Measurements from ENCODE around the gene SPIRE1.

The SPIRE1 gene

DNA sequence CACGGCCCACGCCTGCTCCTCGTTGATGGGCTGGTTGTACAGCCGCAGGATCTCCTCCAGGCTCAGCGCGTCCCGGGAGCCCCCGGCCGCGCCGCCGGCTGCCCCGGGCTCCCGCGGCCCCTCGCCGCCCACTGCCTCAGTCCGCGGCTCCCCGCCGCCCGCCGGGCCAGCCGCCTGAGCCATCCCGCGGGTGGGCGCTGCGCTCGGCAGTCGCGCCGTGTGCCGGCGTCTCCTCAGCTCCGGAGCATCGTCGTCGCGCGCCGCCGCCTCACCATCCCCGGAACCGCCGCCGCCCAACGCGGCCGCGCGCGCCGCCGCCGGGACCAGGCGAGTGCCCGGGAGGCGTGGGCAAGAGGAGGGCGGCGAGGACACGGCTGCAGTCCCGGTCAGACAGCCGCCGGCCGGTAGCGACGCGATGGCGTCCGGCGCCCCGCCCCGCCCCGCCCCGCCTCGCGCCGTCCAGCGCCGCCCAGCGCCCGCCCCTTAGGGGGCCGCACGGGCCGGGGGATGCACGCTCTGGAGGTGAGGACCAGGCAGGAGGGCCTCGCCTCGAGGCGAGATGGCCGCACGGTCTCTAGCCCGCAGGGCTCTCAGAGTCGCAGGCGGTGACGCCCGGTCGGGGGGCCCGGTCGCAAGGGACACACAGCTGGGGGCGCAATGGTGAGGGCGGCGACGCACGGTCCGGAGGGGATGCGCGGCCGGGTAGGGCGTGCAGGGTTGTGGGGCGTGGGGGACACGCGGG lies at the start of gene SPIRE1:
Gene SPIRE1, minus strand, starts transcription at position 424 of the 742 bp plus-strand sequence. Its CDS starts 241 bp downstream, at position 183.
- no peak for DNase-seq

DNA sequence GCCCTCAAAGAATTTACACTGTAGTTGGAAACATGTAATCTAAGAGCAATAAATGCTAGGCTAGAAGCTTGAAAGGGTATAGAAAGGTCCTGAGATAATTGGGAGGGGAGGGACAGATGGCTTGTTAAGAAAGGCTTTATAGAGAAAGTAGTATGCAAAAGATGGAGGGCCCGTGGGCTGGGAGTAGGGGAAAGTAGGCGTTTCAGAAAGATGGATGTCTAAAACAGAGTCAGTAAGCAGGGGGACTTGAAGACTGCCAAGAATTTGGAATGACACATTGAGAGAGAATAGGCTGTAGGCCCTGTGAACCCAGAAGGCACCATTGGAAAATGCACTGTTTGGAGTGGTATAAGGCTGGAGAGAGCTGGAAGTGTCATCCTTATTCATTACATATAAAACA lies 45.8 kb upstream of the SPIRE1 start:
- no peak for DNase-seq

DNA sequence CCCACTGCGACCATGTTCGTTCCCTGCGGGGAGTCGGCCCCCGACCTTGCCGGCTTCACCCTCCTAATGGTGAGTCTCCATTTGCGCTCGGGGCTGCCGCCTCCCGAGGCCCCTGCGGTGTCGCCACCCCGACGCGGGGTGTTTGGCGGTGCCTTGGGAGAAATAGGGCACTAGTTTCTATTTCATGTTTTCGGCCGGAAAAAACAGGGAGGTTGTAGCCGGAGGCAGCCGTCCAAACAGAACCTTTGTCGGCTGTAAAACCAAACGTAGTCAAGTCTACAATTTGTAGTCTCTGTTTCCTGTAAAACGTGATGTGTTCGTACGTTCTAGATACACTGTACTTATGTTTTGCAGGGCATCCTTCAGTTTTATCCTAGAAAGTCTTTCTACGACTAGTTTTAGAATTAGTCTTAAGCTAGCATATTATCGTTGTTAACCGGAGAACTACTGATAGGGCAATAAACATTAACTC lies 45.2 kb upstream of the SPIRE1 start:
- no peak for DNase-seq

DNA sequence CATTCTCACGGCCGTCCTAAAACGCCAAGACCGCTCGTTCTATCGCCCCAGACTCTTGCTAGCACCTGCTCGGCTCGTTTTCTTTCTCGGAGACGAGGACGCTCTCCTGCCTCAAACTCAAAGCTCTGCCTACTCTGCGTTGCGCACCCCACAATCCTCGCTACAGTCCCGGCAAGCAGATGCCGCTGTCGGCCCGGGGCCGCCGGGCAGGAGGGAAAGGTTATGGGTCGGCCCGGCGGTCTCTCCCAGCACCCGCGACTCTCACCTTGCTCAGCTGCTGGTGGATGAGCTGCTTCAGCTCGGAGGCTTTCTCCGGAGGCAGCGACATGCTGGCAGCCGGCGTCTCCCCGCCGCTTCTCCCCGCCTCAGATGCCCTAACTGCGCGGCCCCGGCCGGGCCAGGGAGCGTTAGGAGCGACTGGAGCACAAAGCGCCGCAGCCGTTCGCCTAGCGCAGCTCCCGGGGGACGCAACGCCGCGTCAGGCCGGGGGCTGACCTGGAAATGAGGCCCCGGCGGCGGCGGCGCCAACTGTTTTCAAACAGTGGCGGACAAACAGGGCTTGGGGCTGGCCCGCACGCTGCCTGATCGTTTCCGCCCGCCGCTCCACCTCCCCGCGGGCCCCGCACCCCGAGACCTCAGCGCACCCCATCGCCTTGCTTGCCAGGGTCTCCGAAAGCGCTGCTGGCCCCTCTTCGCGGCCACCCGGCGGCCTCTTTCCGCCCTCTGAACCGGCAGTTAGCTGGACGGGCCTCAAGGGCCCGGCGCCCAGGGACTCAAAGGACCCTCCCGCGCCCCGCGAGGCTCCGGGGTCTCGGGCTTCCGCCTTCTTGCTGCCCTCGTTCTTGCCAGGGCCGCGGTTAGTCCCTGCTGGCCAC lies 44.6 kb upstream of the SPIRE1 start, which contains the start of the genes CEP76 and PSMG2:
Gene CEP76, minus strand, starts transcription at position 503 of the 875 bp plus-strand sequence. Its CDS starts 175 bp downstream, at position 328.
Gene PSMG2, plus strand, starts transcription at position 822 of the 875 bp plus-strand sequence. CDS start 66 bp downstream, outside the sequence.
- peak; percentile 40 for DNase-seq

DNA sequence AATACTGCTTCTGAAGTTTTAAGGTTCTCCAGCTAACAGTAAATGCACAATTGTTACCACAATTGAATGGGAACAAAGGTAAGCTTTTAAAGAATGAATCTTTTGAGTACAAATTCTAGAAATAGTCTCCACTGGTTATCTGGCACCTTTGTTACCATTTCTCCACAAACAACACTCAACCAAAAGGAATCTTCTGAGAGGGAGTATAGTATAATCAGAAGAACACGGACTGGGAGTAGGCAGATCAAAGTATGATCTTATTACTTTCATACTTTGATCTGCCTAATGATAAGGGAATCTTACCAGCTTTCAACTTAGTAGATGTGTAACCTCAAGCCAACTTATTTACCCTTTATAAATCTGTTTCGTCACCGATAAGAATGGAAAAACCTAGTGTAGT lies 43.3 kb upstream of the SPIRE1 start:
- DNase-seq = no peak

DNA sequence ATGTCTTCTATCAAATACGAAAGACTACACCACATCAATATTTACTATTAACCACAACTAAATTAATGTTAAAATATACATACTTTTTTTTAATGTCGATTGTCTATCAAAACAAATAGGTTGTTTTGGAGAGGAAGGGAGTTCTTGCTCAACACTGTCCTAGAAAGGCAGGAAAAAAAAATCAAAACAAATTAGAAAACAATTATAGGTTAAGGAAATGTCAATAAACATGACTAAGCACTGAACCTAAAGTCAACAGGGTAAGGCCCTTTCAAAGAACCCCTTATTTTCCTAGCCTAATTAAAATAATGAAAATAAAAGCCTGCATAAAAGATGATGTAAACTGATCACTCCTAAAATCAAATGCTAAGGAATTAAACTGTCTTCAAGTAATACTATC lies 41.8 kb upstream of the SPIRE1 start:
- DNase-seq = no peak

DNA sequence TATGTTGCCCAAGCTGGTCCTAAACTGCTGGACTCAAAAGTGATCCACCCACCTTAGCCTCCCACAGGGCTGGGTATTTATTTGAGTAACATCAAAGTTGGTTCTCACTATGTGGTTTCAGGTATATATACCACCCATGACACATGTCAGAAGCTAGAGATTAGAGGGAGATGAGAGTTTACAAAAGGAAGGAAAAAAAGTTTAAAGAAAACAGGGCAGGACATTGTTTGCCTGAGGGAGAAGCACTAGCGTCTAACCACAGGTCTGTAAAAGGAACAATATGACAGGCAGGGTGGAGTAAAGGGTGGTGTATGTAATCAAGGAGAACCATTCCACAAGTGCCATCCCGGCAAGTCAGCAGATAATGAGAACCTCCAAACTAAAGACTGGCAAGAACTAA lies 36.1 kb upstream of the SPIRE1 start:
- DNase-seq = no peak

DNA sequence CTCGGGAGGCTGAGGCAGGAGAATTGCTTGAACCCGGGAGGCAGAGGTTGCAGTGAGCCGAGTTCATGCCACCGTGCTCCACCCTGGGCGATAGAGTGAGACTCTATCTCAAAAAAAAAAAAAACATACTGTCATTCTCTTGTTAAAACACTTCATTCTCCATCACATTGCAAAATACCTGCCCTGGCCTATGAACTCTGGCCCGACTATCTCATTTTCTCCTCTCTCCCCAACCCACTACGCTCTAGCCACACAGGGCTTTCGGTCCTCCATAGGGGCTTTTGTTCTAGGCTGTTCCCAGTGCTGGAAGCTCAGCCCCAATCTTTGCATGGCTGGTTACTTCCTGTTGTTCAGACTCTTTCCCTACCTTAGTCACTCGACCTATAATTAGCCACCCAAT lies 34.3 kb upstream of the SPIRE1 start:
- no peak for DNase-seq

DNA sequence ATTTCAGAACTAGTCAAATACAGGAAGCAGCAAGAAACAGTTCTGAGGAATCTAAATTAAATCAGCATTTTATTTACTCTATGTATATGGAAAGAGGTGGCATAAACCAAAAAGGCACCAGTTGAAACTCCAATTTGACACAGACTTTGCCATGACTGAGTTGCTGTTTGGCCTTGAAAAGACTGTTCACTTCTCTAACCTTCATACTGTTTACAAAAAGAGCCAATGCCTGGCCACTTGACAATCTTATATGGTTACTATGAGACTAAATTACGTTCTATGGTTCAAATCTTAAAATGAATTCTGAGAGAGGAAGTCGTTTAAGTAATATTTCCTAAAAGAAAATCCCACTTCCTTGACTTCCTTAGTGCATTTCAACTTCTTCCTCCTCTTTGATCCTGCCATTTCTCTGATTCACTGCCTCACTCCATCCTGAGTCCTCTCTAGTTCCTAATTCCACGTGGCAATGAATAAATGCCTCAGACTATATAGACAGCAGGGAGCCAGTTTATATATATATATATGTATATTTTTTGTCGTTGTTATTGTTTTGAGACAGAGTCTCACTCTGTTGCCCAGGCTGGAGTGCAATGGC lies 31.4 kb upstream of the SPIRE1 start:
- DNase-seq = no peak

DNA sequence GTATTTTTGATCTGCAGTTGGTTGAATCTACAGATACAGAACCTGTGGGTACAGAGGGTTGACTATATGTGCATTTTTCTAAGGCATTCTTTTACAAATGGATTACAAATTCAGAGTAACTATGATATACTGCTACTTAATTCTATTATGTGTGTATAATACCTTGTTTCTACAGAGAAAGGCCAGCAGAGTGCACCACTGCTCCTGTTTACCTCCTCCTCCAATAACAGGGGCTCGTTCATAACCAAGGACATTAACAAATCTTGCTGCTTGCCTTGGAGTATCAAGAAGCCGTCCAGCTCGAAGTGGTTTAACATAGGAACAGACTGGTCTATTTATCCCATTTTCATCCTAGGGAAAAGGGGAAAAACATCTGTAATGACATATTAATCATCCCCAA lies 28.2 kb upstream of the SPIRE1 start:
- DNase-seq = peak; percentile 8

DNA sequence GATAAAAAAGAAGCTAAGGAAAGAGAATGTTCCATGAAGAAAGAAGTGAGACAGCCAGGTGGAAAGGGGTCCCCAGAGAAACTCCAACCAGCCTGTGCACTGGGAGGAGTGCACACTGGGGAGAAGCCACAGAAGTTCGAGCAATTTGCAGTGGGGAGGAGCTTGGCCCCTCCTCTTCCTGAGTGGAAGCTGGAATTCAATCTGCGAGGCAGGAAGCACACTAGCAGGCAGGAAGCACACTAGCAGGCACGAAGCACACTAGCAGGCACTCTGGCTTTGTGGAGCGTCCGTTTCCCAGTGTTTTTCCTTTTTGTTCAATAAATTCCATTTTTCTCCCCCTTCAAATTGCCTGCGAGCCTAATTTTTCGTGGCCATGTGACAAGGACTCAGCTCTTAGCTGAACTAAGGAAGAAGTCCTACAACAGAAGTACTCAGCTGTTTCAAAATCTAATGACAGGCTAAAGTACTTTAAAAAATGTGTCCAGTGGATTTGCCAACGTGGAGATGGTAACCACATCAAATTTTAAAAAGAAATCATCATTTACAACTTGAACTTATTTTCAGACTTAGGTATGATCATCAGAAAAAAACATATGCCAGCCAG lies 21.4 kb upstream of the SPIRE1 start:
- no peak for DNase-seq

DNA sequence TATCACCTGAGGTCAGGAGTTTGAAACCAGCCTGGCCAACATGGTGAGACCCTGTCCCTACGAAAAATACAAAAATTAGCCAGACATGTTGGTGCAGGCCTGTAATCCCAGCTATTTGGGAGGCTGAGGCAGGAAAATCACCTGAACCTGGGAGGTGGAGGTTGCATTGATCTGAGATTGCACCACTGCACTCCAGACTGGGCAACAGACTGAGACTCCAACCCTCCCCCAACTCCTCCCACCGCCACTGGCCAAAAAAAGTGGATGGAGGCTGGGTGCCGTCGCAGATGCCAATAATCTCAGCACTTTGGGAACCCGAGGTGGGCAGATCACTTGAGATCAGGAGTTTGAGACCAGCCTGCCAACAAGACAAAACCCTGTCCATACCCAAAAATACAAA lies 10.1 kb upstream of the SPIRE1 start:
- DNase-seq = no peak

DNA sequence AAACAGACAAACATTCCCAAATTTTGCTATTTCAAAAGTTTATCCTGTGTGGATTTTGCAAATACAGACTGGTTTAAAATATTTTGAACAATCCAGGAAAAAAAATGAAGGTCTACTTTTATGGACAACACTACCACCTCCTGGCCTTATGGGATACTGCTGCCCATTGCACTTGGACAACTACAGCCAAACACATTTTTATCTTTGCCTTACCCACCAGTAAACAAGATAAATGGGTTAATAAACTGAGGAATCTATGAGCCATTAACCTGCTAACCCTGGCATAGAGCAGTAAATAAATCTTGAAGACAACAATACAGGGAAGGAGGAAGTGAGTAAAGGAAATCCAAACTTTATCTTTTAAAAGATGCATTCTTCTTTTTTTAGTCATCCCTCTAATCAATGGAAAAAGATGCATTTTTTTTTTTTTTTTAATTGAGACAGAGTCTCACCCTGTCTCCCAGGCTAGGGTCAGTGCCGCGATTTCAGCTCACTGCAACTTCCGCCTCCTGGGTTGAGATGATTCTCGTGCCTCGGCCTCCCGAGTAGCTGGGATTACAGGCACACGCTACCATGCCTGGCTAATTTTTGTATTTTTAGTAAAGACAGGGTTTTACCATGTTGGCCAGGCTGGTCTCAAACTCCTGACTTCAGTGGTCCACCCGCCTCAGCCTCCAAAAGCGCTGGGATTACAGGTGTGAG lies 2.1 kb upstream of the SPIRE1 start:
- DNase-seq = peak; percentile 68

DNA sequence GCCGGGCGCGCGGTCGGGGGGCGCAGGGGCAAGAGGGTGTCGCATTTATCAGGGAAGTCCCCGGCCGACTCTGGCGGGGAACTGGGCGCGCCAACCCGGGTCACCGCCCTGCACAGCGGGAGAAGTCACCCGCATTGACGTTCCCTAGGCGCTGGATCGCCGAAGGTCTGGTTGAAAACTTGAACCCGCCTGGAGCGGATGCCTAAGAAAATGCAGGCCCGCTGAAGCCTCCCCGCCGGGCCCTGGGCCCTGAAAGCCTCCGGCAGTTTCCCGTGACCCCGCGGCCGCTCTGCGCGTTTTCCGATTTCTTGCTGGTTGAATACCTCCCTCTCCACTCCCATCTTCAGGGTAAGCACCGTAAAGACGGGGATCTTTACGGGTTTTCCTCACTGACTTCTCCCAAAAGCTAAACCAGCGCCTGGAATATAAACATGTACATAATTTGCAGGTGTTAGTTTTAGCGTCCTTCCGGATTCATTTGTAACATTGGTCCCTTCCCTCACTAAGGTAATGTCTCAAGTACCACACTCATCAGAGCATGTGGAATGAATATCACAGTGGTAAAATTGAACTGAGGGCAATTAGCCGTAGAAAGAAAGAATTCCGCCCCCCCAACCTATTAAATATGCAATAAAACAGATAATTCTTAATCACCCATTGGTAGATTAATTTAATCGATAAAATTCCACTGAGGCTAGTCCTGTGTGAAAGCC lies 675 bp upstream of the SPIRE1 start:
- no peak for DNase-seq

DNA sequence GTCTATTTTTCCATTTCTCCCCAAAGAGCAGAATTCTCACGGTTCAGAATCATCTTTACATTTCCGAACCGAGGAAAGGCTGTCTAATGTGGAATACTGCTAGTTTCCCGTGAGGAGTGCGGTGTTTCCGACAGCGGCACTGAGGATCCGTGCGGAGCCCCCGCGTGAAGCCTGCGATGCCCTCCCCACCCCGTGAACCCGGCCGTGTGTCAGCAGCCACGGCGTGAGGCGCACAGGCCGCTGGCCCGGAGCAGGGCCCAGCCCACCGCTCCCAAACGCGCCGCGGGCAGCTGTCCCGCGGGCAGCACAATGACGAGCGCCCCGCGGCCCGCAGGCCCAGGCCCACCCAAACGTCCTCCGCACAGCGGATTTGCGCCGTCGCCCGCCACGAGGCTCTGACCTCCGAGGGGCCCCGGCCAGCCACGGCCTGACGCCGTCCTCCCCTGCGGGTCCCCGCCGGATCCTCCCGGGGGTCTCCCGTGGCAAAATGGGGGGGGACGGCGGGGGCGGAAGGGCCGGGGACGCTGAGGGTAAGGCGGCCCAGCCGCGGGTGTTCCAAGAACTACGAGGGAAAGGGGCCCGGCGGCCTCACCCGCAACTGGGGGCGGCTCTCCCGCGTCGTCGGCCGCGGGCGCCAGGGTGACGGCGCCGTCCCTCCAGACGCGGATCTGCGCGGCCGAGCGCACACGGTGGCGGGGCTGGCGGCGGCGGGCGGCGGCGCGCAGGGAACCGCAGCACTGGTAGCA lies 796 bp downstream of the SPIRE1 start:
- DNase-seq = no peak

DNA sequence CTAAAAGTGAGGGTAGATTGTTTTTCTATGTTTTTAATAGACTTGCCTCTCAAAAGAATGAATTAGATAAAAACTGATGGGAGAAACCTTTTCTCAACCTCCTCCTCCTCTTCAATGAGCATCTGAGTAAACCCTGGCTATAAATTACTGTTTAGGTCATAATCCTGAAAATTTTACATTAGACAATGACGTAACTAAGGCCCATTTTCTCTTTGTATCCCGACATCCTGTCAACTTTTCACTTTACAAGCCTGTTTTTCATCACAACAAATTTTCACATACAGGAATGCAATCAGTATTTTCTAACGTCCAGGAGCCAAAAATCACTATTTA lies 1.3 kb downstream of the SPIRE1 start:
- no peak for DNase-seq

DNA sequence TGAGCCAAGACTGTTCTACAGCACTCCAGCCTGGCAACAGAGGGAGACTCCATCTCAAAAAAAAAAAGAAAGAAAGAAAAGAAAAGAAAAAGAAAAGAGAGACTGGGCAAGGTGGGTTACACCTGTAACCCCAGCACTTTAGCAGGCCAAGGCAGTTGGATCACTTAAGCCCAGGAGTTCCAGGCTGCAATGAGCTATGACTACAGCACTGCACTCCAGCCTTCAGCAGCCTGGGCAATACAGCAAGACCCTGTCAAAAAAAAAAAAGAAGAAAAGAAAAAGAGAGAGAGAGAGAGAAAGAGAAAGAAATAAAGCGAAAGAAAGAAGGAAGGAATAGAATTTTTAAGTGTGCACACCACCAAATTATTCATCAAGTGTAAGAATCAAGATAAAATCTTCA lies 2.9 kb downstream of the SPIRE1 start:
- DNase-seq = no peak

DNA sequence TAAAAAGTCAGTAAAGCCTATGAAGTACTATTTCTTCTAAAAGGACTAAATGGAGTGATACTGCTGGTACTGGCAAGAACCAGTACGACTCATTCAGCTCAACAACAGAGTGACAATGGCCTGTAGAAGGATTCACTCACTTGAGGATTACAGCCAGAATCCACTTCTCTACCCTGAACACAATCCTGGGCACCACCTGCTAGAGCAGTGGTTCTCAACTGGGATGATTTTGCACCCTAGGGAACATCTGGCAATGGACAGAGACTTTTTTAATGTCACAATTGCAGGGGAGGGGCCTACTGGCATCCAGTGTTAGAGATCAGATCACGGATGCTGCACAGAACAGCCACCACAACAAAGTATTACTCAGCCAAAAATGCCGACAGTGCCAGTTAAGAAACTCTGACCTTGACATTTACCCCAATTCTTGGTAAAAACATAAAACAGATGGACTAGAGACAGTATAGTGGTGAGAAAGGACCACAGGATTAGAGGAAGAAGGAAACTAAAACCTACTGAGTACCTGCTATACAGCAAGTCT lies 5.0 kb downstream of the SPIRE1 start:
- no peak for DNase-seq

DNA sequence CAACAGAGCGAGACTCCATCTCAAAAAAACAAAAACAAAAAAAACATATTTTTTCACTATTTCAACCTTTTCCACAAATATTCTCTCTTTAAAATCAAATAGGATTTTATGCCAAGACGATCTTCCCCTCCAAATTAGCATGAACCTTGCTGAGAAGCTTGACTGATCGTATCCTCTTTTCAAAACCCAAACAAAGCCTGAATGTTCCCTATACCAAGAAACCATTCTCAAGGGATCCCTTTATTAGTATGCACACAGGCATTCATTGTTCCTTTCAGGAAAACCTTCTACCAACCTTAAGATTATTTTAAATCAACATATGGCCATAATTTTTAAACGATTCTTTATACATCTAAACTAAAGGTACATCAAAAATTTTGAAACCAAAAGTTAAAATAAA lies 6.3 kb downstream of the SPIRE1 start:
- no peak for DNase-seq

DNA sequence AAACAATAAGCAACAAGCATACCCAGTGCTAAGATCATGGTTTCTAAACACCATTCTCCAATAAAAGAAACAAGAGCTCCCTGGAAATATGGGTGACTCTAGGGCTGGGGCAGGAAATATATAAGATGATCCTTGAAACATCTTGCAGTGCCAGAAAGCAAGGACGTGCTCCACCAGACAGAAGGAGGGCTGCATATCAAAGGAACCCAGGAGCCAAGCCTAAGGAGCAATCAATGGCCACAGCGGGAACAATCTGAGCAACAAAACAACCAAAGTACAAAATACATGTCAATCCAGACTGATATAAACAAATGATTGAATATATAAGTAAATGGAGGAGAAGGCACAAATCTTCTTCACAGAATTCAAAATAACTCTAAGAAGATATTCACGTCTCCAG lies 10.1 kb downstream of the SPIRE1 start:
- no peak for DNase-seq

DNA sequence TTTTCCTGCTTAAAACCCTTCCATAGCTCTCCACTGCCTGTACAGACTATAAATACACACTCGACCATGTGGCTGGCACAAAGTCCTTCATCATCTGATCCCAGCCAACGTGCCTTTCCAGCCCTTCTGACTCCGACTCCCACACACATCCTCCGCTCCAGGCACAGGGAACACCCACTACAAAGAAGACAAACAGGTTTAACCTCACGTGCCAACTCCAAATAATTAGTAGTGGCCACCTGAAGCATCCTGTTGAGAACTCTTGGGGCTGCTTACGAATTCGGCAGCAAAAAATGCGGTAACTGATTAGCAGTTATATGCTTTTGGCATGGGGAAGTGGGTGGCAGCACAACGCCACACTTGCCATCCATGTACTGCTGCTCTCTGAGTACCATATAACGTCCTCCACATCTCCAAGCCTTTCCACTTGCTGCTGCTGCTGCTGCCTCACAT lies 12.1 kb downstream of the SPIRE1 start:
- no peak for DNase-seq
